ENCODE data around the gene ELK3.

- TF ChIP-seq EZH2phosphoT487 (IDR thresholded peaks at IDR 0.05; ENCODE audit: borderline replicate concordance) (no peak), CTCF (conservative IDR thresholded peaks at IDR 0.05; ENCODE audit: low read length) (no peak)
Measured at GRCh38 chr12:96157427-96157826, 36.7 kb upstream of the ELK3 start.

Data from Loucy (cell line).